Lower leg skin (tissue), 4 donors: ENCODE results near the gene S100A7A. TPM values are rescaled to one million over a fixed set of nuclear protein-coding genes. Genes with fewer than 3 reads are reported as not detected.

Experiments used
- DNase-seq, 2 donors: peaks; one replicate each; pipeline ENCODE4 v3.0.0-alpha.2; 2019; ENCODE audit warnings: low spot score in 2 of 2
- H3K4me3 ChIP-seq: fragments of 200-600 bp; sonication (generic); 2 replicates; pipeline ENCODE4 v1.5.1; 2017; ENCODE audit warnings: mild to moderate bottlenecking, low read depth; ENCODE audit not compliant: poor library complexity, severe bottlenecking
- POLR2A ChIP-seq, 2 donors: fragments of 450-650 bp; IDR thresholded peaks; one replicate each; pipeline ENCODE4 v1.6.1; 2016 to 2017; ENCODE audit warnings: antibody characterized with exemption in 2 of 2, mild to moderate bottlenecking in 1 of 2, moderate library complexity in 1 of 2
- WGBS, 2 donors: methylation state at CpG; one replicate each; pipeline ENCODE4 v1.1.5; 2018; 5-methylcytosine and 5-hydroxymethylcytosine counted together
- intact Hi-C: fragments of 100-400 bp; cut with DNase I; formaldehyde crosslinking; loops from one replicate; pipeline ENCODE4 v1.15.0; 2023; ENCODE audit warnings: low total_unique reads
- total RNA-seq, 4 donors: library from RNA; depleted of rRNA; stranded (reverse); fragments of >200 nt; gene quantifications; one replicate each; pipeline ENCODE4 v1.1.0, GENCODE V29; 2016
- TF ChIP-seq, protein P1 (sequence below), 3 donors: fragments of 450-650 bp; IDR thresholded peaks; one replicate each; pipeline ENCODE4 v1.5.1; 2016; ENCODE audit warnings: antibody characterized with exemption in 3 of 3, mild to moderate bottlenecking in 3 of 3, moderate library complexity in 2 of 3

Gene S100A7A
- total RNA-seq, 4 donors from 2014 or later, result not detected

DNA sequence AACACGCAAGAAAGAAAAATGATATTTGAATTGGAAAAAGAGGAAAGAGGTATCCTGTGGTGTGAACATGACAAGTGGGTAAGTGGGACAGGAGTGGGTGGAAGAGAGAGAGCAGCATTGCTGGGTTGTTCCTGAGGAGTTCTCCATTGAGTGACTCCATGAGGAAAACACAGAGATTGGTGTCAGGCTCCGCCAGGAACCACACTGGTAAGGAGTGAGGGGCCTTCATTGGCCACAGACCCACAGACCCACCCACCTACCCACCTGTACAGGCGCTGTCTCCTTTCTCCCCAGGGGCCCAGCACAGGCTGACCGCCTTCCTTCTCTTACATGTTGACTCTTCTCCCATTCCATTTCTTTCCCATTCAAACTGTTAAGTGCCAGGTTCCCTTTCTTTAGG, 20.9 kb downstream of the S100A7A start:
- DNase-seq, result peak in 1 of 2 donors; percentile 32
- WGBS, 2 donors, result 80 to 89% methylated on average over 4 of the region's 4 CpGs
- intact Hi-C loops, result no loop called here
- H3K4me3 ChIP-seq, result no peak overlapping the region
- TF ChIP-seq POLR2A (IDR thresholded peaks at IDR 0.05), result no peak
- TF ChIP-seq, protein P1, sequence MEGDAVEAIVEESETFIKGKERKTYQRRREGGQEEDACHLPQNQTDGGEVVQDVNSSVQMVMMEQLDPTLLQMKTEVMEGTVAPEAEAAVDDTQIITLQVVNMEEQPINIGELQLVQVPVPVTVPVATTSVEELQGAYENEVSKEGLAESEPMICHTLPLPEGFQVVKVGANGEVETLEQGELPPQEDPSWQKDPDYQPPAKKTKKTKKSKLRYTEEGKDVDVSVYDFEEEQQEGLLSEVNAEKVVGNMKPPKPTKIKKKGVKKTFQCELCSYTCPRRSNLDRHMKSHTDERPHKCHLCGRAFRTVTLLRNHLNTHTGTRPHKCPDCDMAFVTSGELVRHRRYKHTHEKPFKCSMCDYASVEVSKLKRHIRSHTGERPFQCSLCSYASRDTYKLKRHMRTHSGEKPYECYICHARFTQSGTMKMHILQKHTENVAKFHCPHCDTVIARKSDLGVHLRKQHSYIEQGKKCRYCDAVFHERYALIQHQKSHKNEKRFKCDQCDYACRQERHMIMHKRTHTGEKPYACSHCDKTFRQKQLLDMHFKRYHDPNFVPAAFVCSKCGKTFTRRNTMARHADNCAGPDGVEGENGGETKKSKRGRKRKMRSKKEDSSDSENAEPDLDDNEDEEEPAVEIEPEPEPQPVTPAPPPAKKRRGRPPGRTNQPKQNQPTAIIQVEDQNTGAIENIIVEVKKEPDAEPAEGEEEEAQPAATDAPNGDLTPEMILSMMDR (IDR thresholded peaks at IDR 0.05), result no peak

DNA sequence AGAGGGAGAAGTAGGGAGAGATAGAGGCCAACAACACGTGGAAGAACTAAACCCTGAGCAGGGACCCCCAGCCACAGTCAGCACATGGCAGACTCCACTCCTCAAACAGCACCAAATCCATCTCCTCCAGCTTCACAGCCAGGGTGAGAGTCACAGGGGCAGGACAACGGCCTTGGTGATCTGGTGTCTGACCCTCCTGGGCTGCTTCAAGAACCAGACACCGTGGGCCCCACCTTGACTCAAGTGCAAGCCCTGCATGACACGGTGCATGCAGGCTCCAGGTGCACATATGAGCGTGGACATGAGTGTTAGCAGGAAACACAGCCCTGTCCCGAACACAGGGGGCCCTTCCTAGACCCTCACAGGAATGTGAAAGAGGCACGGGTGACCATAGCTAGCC, 22.3 kb downstream of the S100A7A start:
- TF ChIP-seq, protein P1 (IDR thresholded peaks at IDR 0.05), result no peak
- no peak for TF ChIP-seq POLR2A (IDR thresholded peaks at IDR 0.05)
- 68 to 80% methylated on average over 7 of the region's 7 CpGs for WGBS, 2 donors
- intact Hi-C loops, result no loop called here
- DNase-seq, result no peak
- H3K4me3 ChIP-seq, result no peak overlapping the region

DNA sequence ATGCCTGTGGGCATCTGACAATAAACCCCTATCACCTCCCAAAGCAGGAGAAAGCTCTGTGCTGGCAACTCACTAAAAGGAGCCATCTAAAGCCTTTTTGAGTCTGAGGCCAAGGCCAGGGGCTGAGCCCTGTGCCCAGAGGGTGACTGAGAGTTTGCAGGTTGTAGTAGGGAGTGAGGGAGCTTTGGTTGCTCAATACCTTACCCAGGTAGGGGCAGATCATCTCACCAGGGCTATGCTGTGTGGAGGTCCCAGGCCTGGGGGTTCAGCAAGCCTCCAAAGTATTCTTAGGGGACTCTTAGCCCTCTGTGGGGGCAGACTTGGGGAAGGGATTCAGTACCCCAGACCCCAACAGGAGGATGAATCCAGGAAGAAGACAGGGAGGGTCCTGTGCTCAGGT, 23.0 kb downstream of the S100A7A start:
- no peak overlapping the region for H3K4me3 ChIP-seq
- no peak for DNase-seq
- no peak for TF ChIP-seq POLR2A (IDR thresholded peaks at IDR 0.05)
- TF ChIP-seq, protein P1 (IDR thresholded peaks at IDR 0.05), result no peak
- intact Hi-C loops, result no loop called here

GRCh38 chr1:153441238-153441755, 25.0 kb downstream of the S100A7A start:
- no peak for TF ChIP-seq POLR2A (IDR thresholded peaks at IDR 0.05)
- TF ChIP-seq, protein P1 (IDR thresholded peaks at IDR 0.05), result no peak
- H3K4me3 ChIP-seq, result no peak overlapping the region
- WGBS, 2 donors, result 44 to 54% methylated on average over 9 of the region's 9 CpGs
- no peak for DNase-seq
- intact Hi-C loops, result no loop called here

- TF ChIP-seq, protein P1 (IDR thresholded peaks at IDR 0.05), result no peak
- TF ChIP-seq POLR2A (IDR thresholded peaks at IDR 0.05), result no peak
- no peak for DNase-seq
- WGBS, 2 donors, result 57 to 64% methylated on average over 4 of the region's 4 CpGs
- H3K4me3 ChIP-seq, result no peak overlapping the region
- intact Hi-C loops, result no loop called here
Observed at GRCh38 chr1:153443486-153443885, 27.2 kb downstream of the S100A7A start.

- no peak for DNase-seq
- intact Hi-C loops, result no loop called here
- no peak overlapping the region for H3K4me3 ChIP-seq
- 70 to 72% methylated on average over 4 to 5 of the region's 5 CpGs for WGBS, 2 donors
- no peak for TF ChIP-seq POLR2A (IDR thresholded peaks at IDR 0.05)
- TF ChIP-seq, protein P1 (IDR thresholded peaks at IDR 0.05), result no peak
Observed at GRCh38 chr1:153444078-153444477, 27.8 kb downstream of the S100A7A start.
